Left hindlimb (tissue), 1 donor: ENCODE data around the gene ARHGAP15.
"Not testable (repeated sequence)": the region's sequence is repeated elsewhere in the genome, so short reads cannot be mapped to it uniquely, and the experiment has no call there.

Source experiments
- DNase-seq: peaks from one replicate; pipeline ENCODE4 v3.0.0-alpha.2; 2018

ARHGAP15 gene

GRCh38 chr2:143128681-143129580 lies at the start of gene ARHGAP15:
Gene ARHGAP15, plus strand, starts transcription at chr2:143129419.
- DNase-seq = no peak

DNA sequence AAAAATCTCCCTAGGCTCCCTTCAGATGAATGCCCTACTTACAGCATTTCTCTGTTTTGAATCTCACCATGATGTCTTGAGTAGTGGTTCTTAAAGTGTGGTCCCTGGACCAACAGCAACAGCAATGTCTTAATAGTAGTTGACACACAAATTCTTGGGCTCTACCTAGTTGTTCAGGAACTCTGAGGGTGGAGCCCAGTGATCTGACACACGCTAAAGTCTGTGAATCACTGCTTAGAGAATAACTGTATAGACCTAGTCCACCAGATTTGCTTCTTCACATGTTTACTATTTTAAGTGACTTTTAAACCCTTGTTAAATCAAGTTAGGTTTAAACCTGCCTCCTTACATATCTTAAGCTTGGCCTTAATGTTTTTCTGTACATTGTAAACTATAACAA lies 47.6 kb upstream of the ARHGAP15 start:
- DNase-seq = no peak

DNA sequence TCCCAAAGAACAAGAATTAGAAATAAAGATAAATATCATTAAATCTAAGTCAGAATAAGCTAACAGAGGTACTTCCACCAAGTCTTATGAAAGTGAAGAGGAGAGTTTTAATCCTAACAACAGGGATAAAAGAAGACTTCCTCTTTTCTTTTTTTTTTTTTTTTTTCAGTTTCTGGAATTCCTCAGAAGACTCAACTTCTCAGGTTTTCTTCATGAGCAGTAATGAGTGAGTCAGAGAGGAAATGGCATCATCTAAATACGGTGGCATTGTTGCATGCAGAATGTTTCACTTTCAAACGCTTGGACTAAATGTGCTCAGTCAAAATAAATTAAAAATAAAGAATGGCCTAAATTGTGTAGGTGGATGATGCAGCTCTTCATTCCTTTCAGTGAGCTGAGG lies 45.6 kb upstream of the ARHGAP15 start:
- DNase-seq = no peak

DNA sequence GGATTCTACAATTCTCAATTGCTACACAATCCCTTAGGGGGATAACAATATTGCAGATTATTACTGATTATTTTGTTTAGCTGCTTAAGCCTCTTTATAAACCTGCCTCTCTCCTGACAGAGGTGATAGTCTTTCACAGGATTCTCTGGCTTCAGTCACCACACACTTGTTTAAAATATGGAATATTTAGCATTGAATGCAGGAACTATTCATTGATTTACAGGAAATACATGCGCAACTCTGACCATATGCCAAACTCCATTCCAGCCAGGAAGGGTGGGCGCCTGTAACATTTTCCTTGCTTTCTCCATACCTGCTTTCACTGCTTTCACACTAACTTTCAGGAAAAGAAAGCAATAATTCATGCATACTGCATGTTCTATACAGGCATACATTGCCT lies 44.8 kb upstream of the ARHGAP15 start:
- no peak for DNase-seq

DNA sequence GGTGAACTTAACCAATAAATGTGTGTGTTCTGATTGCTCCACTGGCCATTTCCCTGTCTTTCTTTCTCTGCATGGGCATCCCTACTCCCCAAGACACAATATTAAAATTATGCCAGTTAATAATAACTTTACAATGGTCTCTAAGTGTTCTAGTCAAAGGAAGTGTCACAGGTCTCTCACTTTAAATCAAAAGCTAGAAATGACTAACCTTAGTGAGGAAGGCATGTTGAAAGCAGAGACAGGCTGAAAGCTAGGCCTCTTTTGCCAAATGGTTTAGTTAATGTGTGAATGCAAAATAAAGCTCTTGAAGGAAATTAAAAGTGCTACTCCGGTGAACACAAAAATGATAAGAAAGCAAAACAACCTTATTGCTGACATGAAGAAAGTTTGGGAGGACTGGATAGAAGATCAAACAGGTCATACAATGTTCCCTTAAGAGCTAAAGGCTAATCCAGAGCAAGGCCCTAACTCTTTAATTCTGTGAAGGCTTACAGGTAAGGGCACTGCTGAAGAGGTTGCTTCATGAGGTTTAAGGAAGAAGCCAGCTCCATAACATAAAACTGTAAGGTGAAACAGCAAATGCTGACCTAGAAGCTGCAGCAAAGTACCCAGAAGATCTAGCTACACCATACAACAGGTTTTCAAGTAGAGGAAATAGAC lies 44.0 kb upstream of the ARHGAP15 start:
- no peak for DNase-seq

DNA sequence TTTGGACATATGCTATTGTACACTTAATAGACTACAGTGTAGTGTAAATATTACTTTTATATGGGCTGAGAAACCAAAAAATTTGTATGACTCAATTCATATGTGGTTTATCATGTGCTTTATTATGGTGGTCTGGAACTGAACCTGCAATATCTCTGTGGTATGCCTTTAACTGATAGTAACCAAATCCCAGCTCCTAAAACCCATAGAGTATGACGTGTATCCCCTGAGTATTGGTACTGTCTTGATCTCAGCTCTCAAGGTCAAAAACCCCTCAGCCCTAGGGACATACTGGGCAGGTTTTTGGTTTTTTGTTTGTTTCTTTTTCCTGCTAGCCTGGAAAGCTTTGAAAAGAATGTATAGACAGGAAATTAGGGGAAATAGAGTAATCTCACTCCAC lies 42.2 kb upstream of the ARHGAP15 start:
- no peak for DNase-seq

- DNase-seq = no peak
These were observed 40.8 kb upstream of the ARHGAP15 start for GRCh38 chr2:143088388-143088787.

- DNase-seq = not testable (repeated sequence)
These were observed 39.7 kb upstream of the ARHGAP15 start for GRCh38 chr2:143089520-143089919.

GRCh38 chr2:143110758-143111428 lies 18.3 kb upstream of the ARHGAP15 start:
- no peak for DNase-seq

- no peak for DNase-seq
These were observed 12.0 kb upstream of the ARHGAP15 start for GRCh38 chr2:143117225-143117624.

- DNase-seq = no peak
These were observed 8.1 kb upstream of the ARHGAP15 start for GRCh38 chr2:143121079-143121478.

GRCh38 chr2:143121957-143122356 lies 7.3 kb upstream of the ARHGAP15 start:
- no peak for DNase-seq

GRCh38 chr2:143123911-143124310 lies 5.3 kb upstream of the ARHGAP15 start:
- DNase-seq = no peak

DNA sequence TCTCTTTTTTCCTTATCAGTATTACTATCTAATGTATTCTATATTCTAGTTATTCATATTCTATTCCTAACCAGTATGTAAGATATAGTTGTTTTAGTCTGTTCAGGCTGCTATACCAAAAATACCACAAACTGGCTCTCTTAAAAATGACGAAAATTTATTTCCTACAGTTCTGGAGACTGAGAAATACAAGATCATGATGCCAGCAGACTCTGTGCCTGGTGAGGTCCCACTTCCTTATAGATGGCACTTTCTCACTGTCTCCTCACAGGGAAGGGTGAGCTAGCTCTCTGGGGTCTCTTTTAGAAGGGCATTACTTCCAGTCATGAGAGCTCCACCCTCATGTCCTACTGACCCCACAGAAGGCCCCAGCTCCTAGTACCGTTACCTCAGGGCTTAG lies 4.8 kb upstream of the ARHGAP15 start:
- DNase-seq = no peak

DNA sequence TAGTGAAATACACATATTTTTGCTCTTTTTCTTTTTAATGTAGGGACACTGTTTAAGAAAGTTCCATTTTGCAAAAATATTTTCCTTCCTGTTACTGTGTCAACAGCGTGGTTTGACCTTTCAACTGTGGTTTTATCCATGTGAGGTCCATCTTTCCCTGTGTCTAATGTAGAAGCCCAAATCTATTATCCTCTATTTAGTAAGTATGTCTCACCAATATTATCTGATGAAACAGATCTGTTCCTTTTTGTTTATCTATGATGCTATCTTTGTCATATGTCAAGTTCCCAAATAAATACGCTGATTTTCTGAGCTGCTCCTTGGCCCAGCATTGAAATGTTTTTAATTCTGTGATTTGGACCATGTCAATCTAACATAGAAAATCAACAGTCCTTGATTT lies 3.5 kb upstream of the ARHGAP15 start:
- DNase-seq = no peak

DNA sequence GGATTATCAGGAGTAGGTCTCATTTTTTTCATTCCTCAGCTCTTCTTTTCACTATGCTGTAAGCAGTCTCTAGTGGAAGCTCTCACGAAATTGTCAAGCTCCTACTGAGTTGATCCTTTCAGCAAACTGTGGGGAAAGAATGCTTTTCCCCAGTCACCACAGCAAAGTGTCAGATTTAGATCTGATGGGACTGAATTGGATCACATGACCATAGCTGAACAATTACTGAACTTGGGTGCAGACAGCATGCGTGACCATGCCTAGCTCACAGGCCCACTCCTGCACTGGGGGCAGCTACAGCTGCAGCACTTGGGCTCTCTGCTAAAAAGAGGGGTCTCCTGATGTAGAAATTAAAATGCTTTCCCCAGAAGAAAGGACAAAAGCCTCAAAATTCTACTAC lies 3.1 kb downstream of the ARHGAP15 start:
- DNase-seq = no peak

DNA sequence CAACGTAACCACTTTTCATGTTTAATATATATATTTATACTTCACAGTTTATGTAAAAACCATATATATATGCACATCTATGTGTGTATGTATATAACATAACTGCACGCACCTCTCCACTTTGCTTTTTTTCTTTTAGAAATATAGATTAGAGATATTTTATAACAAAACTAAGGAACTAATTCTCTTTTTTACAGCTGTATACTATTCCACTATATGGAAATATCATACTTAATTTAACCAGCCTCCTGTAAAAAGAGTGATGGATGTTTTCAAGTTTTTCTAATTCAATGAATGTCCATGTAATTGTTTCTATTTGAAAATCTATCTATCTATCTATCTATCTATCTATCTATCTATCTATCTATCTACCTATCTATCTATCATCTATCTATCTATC lies 4.6 kb downstream of the ARHGAP15 start:
- no peak for DNase-seq

- no peak for DNase-seq
These were observed 9.1 kb downstream of the ARHGAP15 start for GRCh38 chr2:143138292-143138691.

GRCh38 chr2:143139835-143140393 lies 10.7 kb downstream of the ARHGAP15 start:
- no peak for DNase-seq

DNA sequence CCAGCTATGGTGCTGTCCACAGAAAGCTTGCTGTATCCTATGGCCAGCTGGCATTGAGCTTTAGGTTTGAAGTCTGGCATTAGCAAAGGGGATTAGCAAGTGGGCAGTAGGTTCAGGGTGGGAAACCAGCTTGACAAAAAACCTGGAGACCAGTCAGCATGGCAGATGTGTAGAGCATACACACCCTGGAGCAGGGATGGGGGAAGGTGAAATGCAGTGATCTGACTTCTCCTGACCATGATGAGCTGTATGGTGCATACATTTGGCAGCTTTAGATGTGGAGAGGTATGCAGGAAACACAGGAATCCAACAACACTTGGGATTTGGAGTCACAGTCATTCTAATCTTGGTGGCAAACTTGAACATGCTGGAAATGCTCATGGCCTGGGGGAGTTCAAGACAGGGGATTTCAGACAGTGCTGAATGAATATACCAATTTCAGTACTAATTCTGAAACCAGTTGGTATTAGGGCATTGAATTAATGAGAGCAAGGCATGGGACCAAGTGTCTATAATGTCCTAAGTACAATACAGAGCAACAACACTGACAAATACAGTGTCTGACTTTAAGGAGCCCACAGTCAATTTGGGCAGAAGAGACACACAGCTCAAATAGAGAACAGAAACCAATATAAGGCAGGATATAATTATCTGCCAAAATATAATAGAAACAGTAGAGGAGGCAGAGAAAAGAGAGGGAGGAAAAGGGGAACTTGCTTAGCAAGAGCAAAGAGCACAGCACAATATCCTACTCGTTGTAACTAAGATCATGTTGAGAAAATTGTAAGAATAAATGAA lies 11.8 kb downstream of the ARHGAP15 start:
- DNase-seq = no peak

DNA sequence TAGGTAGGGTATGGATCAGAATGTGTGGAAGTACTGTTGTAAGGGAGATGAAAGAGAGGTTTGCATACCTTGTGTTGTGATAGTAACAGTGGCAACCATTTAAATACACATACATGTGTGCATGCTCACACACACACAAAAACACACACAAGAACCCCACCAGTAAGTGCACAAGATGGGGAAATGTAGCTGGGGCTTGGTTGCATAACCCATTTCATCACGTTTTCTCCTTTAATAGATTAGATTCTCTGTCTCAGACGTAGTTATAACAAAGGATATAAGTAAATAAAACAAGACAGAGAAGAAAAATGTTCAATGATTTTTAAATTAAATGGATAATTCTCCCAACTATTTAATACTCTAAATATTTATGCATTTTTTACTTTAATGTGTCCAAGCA lies 13.4 kb downstream of the ARHGAP15 start:
- no peak for DNase-seq

DNA sequence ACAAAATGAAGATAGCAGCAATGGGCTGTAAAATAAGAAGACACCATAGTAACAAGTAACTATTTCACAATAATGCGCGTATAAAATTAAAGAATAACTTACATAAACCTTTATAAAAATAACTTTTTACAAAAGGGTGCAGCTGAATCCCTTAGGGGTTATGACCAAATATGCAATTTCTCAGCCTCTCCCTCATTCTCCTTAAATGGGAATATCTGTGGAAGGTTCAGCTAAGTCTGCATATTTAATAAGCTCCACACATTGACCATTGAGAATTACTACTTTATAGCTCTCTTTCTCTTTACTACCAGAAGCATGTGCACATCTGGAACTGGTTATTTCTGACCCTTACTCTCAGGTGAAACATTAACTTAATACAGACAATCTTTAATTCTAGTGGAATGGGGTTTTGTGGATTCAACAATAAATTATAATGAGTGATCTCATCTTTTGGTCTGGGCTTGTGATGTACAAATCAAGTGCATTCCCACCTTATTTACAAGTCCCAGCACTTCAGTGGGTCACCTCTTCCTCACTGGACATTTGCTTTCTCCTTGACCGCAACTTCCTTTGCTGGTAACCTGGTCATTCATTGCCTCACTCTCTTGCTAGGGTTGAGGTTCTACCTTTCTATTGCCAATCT lies 15.7 kb downstream of the ARHGAP15 start:
- DNase-seq = no peak
